Camera-type eye (tissue), 1 donor: ENCODE results near the gene LEO1. TPM values are rescaled to one million over a fixed set of nuclear protein-coding genes. Genes with fewer than 3 reads are reported as not detected.

Experiments used
- total RNA-seq: library from RNA; depleted of rRNA; stranded (reverse); fragments of >200 nt; gene quantifications from one replicate; pipeline ENCODE4 v1.2.3, GENCODE V29; 2014

LEO1 gene
- 45.1 TPM for total RNA-seq

GRCh38 chr15:51971375-51972133, at the start of gene LEO1:
TSS of gene LEO1 (minus strand) at chr15:51971778. CDS start at chr15:51971745, 33 bp downstream.

GRCh38 chr15:52018693-52019393, 47.3 kb upstream of the LEO1 start, which contains the start of gene MAPK6:
TSS of gene MAPK6 (plus strand) at chr15:52019219. CDS start at chr15:52046461, 27,242 bp downstream.

Other genes with a start within 250 kb of the LEO1 start
- 11.4 TPM for gene LYSMD2, start 234.1 kb downstream of the LEO1 start, total RNA-seq
- gene TMOD2, start 220.2 kb downstream of the LEO1 start, total RNA-seq = 54.2 TPM
- 33.8 TPM for gene TMOD3, start 142.1 kb downstream of the LEO1 start, total RNA-seq
- gene MAPK6, start 47.4 kb upstream of the LEO1 start, total RNA-seq = 58.4 TPM
- gene BCL2L10, start 141.0 kb upstream of the LEO1 start, total RNA-seq = not detected
- gene GNB5, start 219.6 kb upstream of the LEO1 start, total RNA-seq = 88.6 TPM